Measurements from ENCODE around the gene MAN2A2. TPM values are rescaled to one million over a fixed set of nuclear protein-coding genes. Genes with fewer than 3 reads are reported as not detected.
A peak's percentile ranks its signal among the peaks of the same experiment; 100 is the strongest.
"Not testable (repeated sequence)": the region's sequence is repeated elsewhere in the genome, so short reads cannot be mapped to it uniquely, and the experiment has no call there.

MAN2A2 gene
- total RNA-seq, 1 experiment from 2014 or later = 32.7 TPM

DNA sequence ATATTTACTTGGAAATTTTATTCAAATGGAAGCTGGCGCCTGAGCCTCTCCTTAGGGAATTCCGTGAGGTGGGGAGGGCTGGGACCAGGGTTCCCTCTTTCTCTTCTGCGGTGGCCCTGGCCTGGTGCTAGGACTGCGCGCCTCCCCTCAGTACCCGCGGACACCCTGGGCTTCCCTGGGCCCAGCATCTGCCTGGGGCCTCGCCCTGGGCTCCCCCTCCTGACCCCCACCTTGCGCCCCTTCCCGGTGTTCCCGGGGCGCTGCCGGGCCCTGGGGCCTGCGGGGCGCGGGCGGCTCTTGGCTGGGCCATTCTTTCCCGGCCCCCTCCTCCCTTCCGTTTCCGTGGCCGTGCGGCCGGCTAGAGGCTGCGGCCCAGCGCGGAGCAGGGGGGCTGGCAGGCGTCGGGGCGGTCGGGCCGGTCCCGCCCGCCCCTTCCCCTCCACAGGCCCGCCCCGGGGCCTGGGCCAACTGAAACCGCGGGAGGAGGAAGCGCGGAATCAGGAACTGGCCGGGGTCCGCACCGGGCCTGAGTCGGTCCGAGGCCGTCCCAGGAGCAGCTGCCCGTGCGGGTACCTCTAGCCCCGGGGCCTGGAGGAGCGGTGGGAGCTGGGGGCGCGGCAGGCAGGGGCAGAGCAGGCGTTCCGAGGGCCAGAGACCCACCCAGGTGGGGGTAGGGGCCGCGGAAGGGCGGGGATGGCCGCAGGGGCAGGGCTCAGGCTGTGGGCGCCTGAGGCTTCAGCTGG, 19.0 kb upstream of the MAN2A2 start, which contains the start of gene FES:
FES (plus strand) TSS at position 529 of the 743 bp plus-strand sequence. CDS start 542 bp downstream, outside the sequence.
- no peak for DNase-seq (ENCODE audit: low spot score)

DNA sequence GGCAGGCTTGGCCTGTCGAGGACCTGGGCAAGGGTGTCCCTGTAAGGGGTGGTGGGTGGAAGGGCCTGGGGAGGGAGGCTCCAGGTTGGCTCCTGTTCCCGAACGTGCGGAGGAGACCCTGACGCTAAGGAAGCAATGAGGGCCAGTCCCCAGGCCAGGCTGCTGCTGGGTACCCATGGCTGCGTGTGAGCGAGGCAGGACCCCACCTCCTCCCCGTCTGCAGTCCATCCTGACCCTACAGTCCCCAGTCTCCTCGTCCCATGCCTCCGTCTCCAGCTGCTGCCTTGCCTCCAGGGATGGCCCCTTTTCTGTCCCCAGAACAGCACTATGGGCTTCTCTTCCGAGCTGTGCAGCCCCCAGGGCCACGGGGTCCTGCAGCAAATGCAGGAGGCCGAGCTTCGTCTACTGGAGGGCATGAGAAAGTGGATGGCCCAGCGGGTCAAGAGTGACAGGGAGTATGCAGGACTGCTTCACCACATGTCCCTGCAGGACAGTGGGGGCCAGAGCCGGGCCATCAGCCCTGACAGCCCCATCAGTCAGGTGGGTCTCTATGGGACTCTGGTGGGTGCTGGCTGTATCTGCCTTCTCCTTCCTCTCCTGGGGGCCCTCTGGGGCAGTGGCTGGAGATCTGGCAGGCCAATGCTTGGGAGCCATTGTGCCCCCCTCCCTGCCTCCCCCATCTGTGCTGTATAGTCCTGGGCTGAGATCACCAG, 18.2 kb upstream of the MAN2A2 start:
- DNase-seq (ENCODE audit: low spot score) = no peak

DNA sequence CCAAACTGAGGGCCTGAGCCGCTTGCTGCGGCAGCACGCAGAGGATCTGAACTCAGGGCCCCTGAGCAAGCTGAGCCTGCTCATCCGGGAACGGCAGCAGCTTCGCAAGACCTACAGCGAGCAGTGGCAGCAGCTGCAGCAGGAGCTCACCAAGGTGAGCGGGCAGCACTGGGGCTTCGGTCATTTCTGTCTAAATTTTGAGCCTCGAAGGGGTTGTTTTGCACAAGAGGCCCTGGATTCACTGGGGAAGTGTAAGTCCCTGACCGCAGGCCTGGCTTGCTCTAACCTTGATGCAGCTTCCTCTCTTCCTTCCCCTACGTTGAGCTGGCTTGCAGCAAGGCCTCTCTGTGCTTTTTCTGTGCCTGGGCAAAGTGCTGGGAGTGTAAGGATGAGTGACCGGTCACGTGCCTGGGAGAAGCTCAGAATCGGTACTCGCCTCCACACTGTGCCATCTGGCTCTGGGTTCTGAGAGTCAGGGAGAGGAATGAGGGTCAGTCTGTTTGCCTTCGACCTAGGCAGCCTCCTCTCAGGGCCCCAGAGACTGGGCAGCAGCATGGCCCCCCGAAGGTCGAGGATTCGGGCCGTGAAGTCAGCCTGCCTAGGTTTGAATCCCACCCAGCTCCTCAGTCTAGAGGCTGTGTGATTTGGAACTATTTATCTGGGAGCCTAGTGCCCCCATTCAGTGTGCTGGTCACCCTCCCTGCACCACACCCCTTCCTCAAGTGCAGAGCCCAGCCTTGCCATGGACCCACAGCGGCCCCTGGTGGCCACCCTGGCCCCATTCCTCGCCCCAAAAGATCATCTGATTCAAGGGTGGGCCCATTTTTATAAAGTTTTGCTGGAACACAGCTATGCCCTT, 17.4 kb upstream of the MAN2A2 start:
- DNase-seq (ENCODE audit: low spot score) = peak; percentile 73

DNA sequence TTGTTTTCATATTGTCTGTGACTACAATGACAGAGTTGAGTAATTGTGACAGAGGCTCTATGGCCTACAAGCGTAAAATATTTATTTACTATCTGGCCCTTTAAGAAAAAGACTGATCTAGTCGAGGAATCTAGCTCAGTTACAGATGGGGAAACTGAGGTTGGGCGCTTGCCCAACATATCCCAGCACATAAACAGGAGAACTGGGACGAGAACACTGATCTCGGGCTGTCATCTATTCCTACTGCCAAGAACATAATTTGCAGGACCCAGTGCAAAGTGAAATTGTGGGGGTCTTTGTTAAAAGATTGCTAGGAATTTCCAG, 16.8 kb upstream of the MAN2A2 start:
- no peak for DNase-seq (ENCODE audit: low spot score)

DNA sequence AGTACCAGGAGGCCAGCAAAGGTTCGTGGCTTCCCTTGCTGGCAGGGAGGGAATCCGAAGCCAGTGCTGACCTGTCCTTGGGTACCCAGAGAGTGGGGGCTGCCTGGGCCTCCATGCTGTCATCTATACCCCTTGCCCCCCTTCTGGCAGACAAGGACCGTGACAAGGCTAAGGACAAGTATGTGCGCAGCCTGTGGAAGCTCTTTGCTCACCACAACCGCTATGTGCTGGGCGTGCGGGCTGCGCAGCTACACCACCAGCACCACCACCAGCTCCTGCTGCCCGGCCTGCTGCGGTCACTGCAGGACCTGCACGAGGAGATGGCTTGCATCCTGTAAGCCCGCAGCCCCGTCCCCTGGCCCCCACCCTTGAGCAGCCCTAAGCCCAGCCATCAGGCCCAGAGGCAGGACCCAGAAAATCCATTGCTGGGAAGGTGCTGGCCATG, 16.0 kb upstream of the MAN2A2 start:
- no peak for DNase-seq (ENCODE audit: low spot score)

DNA sequence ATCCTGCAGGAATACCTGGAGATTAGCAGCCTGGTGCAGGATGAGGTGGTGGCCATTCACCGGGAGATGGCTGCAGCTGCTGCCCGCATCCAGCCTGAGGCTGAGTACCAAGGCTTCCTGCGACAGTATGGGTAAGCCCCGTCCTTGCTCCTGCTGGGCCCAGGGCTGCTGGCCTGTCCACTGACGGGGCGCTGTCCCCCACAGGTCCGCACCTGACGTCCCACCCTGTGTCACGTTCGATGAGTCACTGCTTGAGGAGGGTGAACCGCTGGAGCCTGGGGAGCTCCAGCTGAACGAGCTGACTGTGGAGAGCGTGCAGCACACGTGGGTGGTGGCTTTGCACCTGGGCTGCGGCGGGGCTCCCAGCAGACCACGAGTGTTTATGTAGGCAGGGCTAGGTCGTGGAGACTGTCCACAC, 13.8 kb upstream of the MAN2A2 start:
- DNase-seq (ENCODE audit: low spot score) = no peak

DNA sequence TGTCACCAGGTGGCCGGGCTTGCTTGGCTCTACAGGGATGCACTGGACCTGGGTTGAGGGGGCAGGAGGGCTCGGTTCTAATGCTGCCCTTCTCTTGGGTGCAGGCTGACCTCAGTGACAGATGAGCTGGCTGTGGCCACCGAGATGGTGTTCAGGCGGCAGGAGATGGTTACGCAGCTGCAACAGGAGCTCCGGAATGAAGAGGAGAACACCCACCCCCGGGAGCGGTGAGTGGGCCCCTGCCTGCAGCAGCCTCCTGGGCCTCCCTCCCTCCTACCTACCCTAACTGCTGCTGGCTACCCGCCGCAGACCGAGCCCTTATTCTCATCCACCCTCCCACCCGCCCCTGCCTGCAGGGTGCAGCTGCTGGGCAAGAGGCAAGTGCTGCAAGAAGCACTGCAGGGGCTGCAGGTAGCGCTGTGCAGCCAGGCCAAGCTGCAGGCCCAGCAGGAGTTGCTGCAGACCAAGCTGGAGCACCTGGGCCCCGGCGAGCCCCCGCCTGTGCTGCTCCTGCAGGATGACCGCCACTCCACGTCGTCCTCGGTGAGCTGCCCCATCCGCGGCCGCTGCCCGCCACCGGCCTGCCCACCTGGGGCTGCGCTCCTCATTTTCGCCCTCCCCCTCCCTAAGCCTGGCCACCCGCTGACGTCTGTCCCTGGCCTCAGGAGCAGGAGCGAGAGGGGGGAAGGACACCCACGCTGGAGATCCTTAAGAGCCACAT, 13.2 kb upstream of the MAN2A2 start:
- no peak for DNase-seq (ENCODE audit: low spot score)

DNA sequence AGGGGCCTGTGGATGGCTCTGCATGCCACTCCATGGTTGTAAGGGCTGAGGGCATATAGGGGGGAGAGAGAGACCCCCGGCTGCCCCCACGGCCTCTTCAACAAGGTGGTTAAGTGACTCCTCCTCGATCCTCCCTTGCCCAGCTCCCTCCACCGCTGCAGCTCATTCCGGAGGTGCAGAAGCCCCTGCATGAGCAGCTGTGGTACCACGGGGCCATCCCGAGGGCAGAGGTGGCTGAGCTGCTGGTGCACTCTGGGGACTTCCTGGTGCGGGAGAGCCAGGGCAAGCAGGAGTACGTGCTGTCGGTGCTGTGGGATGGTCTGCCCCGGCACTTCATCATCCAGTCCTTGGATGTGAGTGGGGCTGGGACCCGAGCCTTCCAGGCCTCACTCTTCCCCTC, 12.3 kb upstream of the MAN2A2 start:
- DNase-seq (ENCODE audit: low spot score) = no peak

DNA sequence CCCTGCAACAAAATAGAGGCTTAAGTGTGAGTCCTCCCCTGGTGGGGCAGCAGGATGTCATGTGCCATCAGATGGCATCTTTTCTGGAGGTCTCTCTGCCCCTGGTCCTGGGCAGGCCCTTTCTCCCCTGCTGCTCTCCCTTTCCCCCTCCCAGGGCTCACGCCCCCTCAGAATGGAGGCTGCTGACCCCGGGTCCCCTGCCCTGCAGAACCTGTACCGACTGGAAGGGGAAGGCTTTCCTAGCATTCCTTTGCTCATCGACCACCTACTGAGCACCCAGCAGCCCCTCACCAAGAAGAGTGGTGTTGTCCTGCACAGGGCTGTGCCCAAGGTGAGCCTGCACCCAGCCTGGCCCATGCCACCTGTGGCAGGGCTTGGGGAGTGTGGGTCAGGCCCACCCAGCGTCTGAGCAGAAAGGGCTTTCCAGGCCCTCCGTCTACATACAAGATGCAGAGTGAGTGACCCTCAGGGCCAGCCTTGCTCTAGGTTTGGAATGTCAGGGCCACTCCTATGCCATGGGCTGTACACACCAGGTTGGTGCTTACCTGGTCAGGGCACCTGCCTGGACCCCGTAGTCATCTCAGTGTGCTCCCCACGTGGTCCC, 11.7 kb upstream of the MAN2A2 start:
- no peak for DNase-seq (ENCODE audit: low spot score)

DNA sequence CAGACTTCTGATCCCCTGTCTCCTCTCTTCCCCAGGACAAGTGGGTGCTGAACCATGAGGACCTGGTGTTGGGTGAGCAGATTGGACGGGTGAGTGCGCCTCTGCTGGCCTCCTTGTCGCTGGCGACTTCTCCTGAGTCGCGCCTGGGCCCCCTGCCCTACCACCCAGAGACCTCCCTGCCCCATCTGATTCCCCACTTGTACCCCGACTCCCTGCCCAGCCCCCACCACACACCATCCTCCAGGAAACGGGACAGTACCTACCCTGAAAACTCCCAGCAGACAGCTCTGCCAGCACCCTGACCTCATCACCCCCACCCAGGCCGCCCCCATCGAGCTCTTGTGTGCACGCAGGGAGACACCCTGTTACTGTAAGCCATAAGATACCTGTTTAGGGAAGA, 11.1 kb upstream of the MAN2A2 start:
- no peak for DNase-seq (ENCODE audit: low spot score)

DNA sequence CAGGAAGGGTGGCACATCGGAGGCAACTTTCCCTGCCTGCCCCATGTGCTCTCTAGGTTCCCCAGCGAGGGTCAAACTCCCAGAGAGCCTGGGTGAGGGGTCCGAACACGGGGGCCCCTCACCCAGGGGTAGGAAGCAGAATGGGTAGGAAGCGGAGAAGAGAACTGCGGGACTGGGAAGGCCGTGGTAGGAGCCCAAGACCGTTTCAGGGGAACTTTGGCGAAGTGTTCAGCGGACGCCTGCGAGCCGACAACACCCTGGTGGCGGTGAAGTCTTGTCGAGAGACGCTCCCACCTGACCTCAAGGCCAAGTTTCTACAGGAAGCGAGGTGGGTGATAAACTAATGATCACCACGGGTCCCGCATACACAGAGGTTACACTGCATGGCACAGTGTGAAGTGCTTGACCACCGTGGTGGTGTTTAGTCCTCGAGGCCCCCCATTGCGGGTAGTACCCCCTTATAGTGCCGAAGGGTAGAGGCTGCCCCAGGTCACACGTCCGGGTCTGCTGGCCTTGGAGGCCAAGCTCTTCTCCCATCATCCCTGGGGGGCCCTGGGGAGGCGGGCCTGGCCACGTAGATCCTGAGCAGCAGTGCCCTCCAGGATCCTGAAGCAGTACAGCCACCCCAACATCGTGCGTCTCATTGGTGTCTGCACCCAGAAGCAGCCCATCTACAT, 10.5 kb upstream of the MAN2A2 start:
- no peak for DNase-seq (ENCODE audit: low spot score)

DNA sequence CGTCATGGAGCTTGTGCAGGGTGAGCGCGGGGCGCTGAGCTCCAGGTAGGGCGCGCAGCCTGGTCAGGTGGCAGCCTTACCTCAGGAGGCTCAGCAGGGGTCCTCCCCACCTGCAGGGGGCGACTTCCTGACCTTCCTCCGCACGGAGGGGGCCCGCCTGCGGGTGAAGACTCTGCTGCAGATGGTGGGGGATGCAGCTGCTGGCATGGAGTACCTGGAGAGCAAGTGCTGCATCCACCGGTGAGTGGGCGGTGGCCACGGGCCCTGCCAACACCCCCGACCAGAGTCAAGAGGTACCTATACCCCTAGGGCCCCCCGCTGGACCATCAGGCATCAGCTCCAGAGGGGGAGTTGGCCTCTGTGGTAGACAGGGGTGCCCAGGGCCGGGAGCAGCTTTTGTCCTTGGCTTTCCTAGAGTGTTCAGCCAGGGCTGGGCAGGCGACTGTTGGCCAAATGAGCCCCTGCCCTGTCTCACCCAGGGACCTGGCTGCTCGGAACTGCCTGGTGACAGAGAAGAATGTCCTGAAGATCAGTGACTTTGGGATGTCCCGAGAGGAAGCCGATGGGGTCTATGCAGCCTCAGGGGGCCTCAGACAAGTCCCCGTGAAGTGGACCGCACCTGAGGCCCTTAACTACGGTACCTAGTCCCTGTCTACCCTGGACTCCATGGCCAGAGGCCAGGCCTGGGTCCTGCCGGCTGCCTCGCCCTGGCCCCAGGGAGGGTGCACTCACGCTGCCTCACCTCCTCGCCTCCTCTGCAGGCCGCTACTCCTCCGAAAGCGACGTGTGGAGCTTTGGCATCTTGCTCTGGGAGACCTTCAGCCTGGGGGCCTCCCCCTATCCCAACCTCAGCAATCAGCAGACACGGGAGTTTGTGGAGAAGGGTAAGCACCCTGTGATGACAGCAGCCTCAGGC, 9.7 kb upstream of the MAN2A2 start:
- DNase-seq (ENCODE audit: low spot score) = no peak

DNA sequence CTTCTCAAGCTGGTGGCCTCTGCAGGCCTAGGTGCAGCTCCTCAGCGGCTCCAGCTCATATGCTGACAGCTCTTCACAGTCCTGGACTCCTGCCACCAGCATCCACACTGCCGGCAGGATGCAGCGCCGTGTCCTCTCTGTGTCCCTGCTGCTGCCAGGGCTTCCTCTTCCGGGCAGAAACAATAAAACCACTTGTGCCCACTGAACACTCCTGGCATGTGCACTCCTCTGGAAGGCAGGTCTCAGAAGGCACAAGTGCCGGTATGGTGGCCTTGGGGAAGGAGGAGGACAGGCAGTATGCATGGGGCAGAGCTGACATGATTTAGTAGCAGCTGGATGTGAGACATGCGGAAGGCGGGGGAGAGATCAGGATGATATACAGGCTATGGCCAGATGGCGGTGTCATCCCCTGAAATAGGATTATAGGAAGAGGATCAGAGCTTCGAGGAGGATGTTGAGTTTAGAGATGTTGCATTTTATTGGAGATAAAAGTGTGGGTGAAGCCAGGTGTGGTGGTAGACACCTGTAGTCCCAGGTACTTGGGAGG, 7.5 kb upstream of the MAN2A2 start:
- DNase-seq (ENCODE audit: low spot score) = peak; percentile 51

DNA sequence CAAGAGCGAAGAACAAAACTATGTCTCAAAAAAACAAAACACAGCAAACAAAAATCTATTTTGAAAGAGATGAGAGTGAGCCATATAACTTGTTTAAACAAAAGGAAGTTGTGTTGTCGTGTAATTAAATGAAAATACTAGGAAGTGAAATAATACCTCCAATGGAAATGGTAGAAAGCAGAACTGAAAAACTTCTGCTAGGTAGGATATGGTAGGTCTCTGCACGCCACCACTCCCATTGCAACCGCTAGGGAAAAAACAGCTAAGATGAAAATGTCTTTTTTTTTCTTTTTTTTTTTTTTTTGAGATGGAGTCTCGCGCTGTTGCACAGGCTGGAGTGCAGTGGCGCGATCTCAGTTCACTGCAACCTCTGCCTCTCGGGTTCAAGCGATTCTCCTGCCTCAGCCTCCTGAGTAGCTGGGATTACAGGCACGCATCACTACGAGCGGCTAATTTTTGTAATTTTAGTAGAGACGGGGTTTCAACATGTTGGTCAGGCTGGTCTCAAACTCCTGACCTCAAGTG, 5.9 kb upstream of the MAN2A2 start:
- not testable (repeated sequence) for DNase-seq (ENCODE audit: low spot score)

DNA sequence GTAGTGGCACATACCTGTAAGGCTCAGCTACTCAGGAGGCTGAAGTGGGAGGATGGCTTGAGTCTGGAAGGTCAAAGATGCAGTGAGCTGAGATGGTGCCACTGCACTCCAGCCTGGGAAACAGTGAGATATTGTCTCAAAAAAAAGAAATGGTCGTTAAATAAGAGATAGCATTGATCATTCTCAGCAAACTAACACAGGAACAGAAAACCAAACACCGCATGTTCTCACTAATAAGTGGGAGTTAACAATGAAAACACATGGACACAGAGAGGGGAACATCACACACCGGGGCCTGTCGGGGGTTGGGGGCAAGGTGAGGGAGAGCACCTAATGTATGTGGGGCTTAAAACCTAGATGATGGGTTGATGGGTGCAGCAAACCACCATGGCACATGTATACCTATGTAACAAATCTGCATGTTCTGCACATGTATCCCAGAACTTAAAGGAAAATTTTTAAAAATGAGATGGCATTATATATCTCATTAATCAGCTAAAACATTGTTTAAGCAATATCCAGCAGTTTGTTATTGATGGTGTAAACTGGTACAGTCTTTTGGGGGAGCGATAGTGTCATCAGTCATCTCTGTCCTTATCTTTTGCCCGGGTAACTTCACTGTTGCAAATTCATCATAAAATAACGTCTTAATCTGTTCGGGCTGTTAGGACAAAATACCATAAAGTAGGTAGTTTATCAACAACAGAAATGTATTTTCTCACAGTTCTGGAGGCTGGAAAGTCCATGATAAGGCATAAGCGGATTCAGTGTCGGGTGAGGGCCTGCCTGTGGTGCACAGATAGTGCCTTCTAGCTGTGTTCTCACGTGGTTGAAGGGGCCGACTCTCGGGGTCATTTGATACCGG, 1.7 kb upstream of the MAN2A2 start:
- no peak for DNase-seq (ENCODE audit: low spot score)

DNA sequence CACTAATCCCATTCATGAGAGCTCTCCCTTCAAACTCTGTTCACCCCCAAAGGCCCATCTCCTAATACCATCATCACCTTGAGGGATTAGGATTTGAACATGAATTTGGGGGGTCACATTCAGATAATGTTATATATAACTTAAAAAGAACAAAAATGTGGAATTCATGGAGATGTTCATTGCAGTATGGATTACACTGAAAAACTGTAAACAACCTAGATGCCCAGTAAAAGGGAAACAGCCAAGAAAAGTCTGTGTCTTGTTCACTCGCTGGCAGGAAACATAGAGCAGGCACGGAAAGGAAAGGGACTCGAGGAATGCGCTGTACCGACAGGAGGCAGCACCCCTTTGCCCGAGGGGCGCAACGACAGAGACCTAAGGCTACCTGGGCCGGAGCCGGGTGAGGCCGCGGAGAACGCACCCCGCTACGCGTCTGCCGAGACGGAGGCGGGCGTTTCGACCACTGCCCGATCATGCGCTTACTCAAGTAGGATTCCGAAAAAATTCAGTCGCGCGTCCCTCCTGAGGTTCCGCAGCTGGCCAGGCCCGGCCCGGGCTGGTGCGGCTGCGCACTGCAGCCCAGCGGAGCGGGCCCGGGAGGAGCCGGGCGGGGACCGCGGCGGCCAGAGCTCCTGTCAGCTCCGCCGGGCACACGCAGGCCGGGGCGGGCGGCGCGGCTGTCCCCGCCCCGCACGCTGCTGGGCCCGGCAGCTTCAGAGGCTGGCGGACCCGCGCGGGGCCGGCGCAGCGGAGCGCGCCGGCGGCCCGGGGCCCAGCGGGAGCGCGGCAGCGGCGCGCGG, 862 bp upstream of the MAN2A2 start:
- DNase-seq (ENCODE audit: low spot score) = peak; percentile 88
